HG03159 (cell line): ENCODE data around the gene FAM135A.
"Not testable (repeated sequence)": the region's sequence is repeated elsewhere in the genome, so short reads cannot be mapped to it uniquely, and the experiment has no call there.

Source experiments
- ATAC-seq: cut with Tn5 transposase; IDR thresholded peaks from one replicate; pipeline ENCODE4 v1.9.1; 2021; ENCODE audit warnings: mild to moderate bottlenecking, moderate library complexity; ENCODE audit not compliant: unreplicated experiment

FAM135A gene

GRCh38 chr6:70396163-70396562 is 17.1 kb upstream of the FAM135A start:
- no peak for ATAC-seq

DNA sequence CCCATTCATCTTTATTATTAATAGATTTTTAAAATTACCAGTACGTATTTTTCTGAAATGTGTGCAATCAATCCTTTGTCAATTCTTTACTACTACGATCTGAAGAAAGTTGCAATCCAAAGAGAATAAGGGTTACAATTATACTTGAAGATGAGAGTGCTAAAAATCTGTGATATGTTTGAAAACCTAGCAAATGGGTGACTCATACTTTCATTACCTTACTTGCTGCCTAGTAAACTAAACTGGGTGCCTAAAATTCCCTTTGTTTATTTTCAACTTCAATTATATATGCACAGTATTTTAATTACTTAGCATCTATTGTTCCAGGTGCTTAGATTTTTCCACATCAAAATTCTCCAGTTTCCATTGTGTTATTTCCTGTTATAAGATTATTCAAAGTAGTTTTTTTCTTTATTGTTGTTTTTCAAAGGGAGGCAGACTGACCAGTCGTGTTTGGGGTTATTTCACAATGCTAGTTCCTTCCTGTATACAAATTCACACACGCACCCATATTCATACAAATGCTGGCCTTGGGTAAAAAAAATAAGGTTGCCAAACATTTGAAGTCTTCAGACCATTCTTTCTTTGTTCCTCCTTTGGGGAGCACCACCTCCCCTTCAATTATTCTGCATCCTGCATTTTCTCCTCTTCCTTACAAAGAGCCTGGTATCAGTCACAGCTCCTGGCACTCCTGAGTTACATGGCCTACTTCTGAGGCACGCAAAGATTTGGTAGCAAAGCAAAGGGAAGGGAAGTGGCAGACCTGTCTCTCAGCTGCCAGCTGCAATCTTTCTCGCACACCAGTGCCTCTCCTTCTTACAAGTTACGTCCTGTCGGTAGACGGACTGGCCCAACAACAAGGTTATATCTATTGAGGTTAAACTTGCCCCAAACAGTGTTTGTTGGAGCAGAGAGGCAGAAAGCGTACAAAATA is 16.2 kb upstream of the FAM135A start:
- ATAC-seq, result no peak

DNA sequence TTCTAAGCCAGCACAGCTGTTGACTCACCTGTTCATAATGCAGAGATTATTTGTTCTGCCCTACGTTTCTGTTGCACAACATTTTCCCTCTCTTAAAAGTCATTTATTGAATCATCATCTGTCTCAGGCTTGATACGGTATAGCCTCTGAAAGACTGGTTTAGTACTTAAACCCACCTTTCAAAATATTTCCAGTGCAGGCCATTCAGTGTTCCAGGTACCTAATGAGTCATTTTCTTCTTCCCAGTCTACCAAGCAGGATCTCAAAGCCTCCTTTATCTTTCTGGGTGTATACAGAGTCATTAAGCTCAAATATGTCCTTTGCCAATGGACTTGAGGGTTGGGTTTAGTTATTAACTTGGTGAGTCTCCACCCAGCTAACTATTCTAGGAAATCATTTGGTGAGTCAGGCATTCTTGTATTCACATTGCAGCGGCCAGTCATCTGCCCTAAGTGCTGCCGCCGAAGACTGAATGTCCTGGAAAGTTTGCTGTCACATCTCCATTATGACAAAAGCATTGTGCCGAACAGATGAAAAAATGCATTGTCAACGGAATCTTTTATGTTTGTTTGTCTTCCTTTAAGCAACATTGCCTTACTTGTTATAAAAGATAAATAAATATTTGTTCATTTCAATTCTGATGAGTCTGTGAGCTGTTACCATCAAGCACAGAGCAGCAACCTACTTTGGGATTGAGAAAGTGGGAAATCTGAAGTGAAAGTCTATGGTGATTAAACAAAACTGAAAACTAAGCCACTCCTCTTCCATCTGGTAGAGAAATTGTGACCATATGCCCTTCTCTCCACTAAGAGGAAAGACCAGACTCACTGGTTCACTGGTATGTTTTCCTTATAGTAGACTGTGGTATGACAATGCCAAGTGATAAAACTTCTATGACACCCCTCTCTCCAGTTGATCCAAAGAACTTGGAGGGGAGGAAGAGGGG is 14.3 kb upstream of the FAM135A start:
- ATAC-seq, result no peak

DNA sequence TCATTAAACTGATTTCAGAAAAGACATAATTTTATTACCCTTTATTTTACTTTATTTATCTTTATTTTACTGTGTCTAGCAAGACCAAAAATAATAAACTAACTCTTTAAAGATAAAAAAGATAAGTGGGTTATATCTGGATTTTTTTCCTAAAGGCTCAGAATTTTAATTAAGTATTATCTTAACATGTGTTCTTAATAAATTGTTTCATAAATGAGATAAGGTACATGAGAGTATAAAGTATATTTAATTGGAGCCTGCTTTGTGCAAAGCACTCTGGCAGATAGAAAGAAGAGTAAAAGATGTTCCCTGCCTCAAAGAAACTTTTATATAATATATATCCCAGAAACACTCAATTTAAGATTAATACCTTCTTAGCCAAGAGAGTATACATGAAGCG is 8.7 kb upstream of the FAM135A start:
- ATAC-seq, result no peak

GRCh38 chr6:70409216-70409615 is 4.1 kb upstream of the FAM135A start:
- ATAC-seq, result no peak

- ATAC-seq, result no peak
These were observed 1.6 kb upstream of the FAM135A start for GRCh38 chr6:70411542-70412251.

GRCh38 chr6:70412252-70413113 is 825 bp upstream of the FAM135A start:
- peak; percentile 22 for ATAC-seq

DNA sequence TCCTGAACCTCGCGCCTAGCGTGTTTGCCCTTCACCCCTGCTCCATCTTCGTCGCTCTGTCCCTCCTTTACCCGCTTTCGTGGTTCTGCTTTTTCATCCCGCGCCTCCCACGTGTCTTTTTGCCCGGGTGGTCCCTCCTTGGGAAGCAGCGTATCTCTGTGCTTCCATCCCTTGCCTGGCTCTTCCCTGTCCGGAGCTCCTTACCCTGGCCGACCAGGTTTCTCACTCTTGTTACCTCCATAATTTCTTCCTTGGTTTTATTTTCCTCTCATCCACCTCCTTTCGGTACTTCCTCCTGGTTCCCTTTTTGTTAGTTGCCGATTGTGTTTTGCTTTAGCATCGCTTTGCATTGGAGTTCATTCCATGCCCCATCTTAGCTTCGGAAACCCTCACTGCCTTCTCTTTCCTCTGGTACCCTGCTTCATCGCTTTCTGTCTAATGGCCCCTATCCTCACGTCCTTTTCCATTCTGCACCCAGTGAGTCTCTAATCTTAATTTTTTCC is 735 bp downstream of the FAM135A start:
- no peak for ATAC-seq

DNA sequence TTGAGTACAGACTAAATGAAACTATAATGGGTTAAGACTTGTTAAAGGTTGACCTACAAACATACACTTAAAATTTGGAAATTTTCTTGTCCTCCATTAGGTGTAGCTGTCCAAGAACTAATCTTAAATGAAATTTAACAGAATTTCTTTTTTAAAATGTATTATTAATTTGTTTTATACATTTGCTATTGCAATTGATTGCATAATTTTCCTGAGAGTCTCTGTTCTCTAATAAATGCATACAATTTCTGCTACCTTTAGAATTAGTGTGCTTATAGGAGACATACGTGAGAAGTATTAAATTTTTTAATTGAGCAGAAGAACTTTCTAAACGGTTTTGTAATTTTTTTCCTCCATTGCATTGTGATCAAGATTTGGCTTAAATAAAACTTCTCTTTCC is 1.5 kb downstream of the FAM135A start:
- no peak for ATAC-seq

GRCh38 chr6:70415247-70415646 is 1.9 kb downstream of the FAM135A start:
- no peak for ATAC-seq

- no peak for ATAC-seq
These were observed 2.4 kb downstream of the FAM135A start for GRCh38 chr6:70415660-70416059.

GRCh38 chr6:70421509-70421908 is 8.2 kb downstream of the FAM135A start:
- ATAC-seq, result no peak

DNA sequence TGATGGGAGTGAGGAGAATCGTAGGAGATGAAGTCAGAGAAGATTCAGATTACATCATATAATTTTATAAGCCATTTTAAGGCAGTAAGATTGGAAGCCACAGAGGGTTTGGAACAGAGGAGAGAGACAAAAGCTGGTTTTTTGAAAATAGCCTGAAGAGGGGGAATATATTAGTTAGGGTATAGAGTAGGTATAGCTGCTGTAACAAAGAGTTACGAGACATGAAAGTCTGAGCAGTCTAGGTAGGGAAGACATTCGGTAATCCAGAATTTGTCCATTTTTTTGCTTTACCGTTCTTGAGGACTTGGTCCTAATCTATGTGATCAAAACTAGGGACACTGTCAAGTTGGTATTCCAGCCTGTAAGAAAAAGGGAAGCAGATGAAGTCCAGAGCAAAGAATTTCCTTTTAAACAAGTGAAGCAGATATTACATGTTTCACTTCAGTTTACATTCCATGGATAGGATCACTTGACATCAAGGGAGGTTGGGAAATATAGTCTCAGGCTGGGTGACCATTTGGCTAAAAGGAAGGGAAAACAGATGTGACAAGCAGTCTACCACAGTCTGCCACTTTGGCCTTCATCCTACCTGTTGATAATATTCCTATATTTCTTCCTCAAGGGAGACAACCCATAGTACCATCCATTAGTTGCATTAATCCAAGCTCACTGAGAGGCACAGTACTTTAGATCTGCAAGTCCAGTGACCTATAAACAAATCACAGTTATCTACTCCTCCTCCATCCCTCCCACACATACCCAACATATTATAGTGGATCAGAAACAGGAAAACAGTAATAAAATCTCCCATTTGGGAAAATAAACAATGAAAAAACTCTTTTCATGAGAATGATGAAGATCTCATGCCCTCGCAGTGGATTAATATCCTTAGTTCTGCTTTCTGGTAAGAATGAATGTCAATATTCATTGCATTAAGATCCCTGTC is 10.2 kb downstream of the FAM135A start:
- ATAC-seq, result no peak

DNA sequence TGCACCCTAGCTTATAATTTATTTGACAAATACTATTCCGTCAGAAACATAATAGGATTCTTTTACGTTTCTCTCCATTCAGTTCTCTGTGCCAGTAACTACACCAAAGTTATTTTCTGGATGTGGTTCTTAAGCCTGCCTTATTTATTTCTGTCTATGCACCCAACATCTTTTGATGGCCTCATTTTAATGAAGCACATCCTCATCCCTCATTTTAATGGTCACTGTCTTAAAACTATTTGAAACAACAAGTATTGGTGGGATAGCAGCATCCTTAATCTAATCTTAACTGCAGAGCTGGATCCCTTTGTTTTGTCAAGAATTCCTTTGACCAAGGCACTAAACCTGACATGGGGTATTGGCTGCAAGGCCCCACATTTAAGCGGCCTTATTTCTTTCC is 11.0 kb downstream of the FAM135A start:
- no peak for ATAC-seq

DNA sequence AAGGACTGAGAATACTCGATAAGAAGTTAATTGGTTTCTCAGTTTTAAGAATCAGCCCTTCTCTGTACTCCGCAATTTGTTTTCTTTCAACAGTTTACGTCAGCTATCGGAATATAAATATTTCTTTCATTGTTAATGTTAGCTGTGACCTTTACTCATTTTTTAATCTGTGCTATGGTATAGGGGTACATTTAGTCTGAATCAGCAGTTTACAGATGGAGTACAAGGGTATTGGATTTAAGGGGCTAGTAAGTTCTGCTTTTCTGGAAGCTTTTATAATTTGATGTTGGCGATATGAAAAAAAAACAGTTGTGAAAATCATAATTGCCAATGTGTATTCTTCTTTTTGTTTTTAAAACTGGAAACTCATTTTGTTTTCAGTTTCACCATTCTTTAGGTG is 23.0 kb downstream of the FAM135A start:
- ATAC-seq, result no peak

DNA sequence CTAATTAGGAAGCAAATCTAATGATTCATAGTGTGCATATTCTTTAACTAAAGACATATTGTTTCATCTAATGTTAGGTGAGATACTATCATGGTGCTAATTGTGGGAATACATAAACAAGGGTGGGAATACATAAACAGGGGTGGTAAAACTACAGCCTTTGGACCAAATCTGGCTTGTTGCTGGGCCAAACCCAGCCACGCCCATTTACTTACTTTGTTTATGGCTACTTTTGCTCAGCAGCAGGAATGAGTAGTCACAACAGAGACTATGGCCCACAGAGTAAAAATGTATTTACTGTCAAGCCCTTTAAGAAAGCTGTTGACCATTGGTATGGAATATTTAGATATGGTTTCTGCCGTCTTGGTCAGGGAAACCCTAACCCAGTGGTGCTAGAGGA is 31.7 kb downstream of the FAM135A start:
- ATAC-seq, result no peak

GRCh38 chr6:70447343-70448070 is 34.2 kb downstream of the FAM135A start:
- not testable (repeated sequence) for ATAC-seq

GRCh38 chr6:70453899-70454298 is 40.6 kb downstream of the FAM135A start:
- ATAC-seq, result not testable (repeated sequence)
